Occipital lobe (tissue), 2 donors: ENCODE results near the gene SLCO4C1. TPM values are rescaled to one million over a fixed set of nuclear protein-coding genes. Genes with fewer than 3 reads are reported as not detected.
"Not testable (repeated sequence)": the region's sequence is repeated elsewhere in the genome, so short reads cannot be mapped to it uniquely, and the experiment has no call there.

Source experiments
- DNase-seq: peaks from one replicate; lab custom pipeline; 2025; lab: John Stamatoyannopoulos, UW
- total RNA-seq: library from RNA; depleted of rRNA; stranded (reverse); fragments of >200 nt; gene quantifications from one replicate; pipeline ENCODE4 v1.2.3, GENCODE V29; 2014

Gene SLCO4C1, protein sequence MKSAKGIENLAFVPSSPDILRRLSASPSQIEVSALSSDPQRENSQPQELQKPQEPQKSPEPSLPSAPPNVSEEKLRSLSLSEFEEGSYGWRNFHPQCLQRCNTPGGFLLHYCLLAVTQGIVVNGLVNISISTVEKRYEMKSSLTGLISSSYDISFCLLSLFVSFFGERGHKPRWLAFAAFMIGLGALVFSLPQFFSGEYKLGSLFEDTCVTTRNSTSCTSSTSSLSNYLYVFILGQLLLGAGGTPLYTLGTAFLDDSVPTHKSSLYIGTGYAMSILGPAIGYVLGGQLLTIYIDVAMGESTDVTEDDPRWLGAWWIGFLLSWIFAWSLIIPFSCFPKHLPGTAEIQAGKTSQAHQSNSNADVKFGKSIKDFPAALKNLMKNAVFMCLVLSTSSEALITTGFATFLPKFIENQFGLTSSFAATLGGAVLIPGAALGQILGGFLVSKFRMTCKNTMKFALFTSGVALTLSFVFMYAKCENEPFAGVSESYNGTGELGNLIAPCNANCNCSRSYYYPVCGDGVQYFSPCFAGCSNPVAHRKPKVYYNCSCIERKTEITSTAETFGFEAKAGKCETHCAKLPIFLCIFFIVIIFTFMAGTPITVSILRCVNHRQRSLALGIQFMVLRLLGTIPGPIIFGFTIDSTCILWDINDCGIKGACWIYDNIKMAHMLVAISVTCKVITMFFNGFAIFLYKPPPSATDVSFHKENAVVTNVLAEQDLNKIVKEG
- 0.47 TPM for total RNA-seq

DNA sequence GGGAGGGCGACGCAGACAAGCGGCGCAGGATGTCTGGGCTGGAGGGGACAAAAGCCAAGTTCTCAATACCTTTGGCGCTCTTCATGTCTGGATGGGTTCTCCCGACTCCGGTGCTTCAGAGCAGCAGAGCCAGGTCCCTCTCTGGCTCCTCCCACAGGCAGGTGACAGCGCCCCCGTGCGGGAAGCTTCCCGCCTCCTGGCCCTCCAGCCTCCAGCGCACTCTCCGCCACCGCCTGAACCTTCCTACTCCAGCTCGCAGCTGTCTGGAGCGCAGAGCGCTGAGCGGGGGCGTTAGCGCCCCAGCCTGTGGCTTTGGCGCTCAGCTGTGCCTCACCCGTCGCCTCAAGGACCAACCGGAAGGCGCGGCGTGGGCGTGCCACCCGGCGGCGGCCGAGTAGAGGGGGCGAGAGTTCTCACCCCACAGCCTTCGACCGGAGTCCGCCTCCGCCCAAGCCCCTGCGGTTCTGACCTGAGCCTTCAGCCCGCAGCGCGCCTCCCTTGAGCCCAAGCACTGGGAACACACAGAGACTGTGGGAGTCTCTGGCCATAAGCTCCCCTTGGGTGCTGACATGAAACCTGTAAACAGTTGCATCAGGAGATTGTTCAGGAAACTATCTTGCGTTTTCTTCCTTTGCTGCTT, at the start of gene SLCO4C1:
SLCO4C1 (minus strand) TSS at position 107 of the 640 bp plus-strand sequence; CDS start at position 85, 22 bp downstream.
- peak; percentile 71 for DNase-seq

DNA sequence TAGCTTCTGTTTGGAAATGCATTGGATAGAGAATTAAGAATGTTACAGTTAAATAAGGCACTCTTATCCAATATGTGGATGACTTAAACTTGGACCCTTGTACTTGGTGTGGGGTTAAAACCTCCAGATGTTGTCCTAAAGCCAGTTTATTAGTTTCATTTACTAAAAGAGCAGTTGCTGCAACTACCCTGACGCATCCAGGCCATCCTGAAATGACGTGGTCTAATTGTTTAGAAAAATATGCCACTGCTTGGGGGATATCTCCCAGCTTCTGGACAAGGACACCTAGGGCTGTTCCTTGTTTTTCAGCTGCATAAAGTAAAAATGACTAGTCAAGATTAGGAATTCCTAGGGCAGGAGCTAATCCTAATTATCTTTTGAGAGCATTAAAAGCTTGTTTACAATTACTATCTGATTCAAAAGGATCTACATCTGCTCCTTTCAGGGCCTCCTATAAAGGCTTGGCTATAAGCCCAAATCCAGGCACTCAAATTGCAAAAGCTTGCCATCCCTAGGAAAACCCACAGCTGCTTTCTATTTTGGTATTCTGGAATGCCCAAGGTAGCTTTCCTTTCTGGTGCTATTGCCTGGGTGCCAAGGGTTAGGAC, 45.7 kb upstream of the SLCO4C1 start:
- no peak for DNase-seq

DNA sequence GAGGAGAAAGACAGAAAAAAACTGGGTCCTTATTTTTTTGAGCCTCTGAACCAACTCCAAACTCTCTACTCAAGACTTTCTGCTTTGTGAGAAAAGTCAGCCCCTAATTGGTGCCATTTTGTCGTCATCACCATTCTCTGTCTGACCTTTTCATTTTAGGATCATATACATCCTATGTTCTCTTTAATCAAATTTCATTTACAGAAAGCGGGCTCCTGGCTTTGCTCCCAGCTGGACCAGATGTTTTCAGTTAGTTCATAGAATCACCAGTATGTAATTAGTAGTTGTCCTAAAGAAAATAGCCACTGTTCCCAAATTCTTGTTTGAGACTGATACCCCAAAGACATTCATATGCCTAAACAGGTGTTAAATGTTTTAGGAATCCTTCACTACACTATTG, 28.6 kb upstream of the SLCO4C1 start:
- DNase-seq: no peak

DNA sequence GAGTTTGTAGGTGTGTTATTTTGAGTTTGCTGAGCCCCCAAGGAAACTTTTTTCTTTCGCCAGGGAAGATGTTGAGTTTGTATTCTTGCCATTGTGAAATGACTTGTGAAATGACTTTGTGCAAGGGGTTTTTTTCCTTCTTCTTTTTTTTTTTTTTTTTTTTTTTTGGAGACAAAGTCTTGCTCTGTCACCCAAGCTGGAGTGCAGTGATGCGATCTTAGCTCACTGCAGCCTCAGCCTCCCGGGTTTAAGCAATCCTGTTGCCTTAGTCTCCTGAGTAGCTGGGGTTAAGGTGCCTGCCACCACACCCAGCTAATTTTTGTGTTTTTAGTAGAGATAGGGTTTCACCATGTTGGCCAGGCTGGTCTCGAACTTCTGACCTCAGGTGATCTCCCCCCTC, 22.7 kb upstream of the SLCO4C1 start:
- DNase-seq: not testable (repeated sequence)

DNA sequence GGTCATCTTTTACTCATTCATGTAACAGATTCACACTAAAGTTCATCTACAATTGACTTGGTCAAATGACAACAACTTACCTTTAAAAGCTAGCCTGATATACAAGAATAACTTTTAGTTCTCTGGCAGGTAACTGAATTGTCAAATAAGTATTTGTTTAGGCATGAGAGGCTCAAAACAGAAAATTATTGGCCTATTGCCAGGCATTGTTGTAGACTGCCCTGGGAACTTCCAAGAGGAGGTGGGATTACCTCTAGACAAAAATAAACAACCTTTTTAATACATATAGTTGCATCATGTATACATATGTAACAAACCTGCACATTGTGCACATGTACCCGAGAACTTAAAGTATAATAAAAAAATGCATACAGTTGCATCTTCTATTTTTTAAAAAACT, 18.2 kb upstream of the SLCO4C1 start:
- no peak for DNase-seq

DNA sequence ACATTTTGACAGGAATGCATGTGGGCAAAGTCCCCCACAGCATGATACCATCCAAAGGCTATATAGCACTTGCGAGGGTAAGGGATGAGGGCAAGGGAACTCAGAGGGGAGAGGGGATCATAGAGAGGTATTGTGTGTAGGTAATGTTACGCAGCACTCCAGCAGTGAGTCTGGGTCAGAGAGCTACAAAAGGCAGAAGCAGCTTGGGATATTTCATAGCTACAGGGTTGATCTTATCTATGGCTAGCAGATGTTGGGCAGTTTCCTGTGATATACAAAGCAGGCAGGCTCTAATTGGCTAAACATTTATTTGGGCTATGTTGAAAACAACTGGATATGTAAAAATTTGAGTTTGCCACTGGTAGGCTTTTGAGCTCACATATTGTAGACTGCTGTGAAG, 17.8 kb upstream of the SLCO4C1 start:
- no peak for DNase-seq

DNA sequence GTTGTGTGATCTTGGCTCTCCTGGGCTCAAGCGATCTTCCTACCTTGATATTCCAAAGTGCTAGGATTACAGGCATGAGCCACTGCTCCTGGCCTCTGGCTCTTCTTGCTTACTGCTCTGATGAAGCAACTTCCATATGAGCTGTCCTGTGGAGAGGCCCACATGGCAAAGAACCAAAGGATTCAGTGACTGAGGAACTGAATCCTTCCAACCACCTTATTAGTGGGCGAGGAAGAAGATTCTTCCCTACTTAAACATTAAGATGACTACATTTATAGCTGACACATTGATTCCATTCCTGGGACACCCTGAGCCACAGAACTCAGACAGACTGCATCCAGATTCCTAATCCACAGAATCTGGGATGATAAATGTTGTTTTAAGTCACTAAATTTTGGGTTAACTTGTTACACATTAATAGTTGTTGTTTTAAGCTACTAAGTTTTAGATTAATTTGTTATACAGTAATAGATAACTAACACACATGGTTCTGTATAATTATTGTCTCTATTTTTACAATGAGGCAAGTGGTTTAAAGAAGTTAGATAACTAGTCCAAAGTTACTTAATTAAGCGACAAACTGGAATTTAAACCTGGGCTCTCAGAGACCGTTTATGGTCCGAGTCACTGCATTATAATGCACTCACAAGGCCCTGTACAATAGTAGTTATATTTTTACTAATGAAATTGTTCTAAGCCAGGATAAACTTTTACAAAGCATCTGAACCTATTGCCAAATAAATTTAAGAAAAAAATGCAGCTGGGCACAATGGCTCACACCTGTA, 16.7 kb upstream of the SLCO4C1 start:
- no peak for DNase-seq

DNA sequence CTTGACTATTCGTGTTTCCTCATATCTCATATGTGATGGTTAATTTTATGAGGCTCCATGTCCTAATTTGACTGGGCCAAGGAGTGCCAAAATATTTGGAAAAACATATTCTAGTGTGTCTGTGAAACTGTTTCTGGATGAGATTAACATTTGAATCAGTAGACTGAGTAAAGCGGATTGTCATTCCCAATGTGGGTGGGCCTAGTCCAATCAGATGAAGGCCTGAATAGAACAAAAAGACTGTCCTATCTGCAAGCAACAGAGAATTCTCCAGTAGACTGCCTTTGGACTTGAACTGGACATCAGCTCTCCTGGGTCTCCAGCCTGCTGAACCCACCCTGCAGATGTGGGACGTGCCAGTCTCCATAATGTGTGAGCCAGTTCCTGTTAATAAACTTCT, 13.5 kb upstream of the SLCO4C1 start:
- DNase-seq: no peak

DNA sequence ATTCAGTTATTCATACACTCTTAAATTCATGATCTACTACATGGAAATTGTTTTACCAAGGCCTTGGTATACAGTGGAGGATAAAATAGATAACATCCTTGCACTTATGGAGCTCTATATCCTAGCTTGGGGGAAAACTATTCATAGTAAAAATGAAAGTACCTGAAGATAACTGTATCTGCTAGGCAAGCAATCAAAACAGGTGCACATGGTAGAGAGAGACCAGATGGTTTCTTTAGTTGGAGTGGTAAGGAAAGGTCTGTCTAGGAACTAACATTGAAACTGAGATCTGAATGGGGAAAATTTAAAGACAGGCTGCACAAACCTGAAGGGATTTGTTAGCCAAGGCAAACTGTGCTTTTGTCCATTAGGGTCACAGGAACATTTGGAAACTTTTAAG, 11.1 kb upstream of the SLCO4C1 start:
- no peak for DNase-seq

DNA sequence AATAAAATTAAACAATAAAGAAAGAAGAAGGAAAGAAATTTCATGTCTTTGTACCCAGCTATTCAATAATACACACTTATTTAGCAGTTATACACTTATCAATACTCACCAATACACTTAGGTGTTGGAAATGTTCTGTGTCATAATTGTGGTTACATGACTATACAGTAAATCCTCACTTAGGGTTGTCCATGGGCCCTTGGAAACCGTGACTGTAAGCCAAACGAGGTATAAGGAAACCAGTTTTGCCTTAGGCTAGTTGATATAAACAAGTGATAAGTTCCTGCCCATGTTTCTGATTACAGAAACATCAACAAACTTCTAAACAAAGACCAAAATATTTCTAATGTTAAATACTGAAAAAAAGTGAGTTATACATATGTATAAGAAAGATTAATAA, 10.0 kb upstream of the SLCO4C1 start:
- no peak for DNase-seq

DNA sequence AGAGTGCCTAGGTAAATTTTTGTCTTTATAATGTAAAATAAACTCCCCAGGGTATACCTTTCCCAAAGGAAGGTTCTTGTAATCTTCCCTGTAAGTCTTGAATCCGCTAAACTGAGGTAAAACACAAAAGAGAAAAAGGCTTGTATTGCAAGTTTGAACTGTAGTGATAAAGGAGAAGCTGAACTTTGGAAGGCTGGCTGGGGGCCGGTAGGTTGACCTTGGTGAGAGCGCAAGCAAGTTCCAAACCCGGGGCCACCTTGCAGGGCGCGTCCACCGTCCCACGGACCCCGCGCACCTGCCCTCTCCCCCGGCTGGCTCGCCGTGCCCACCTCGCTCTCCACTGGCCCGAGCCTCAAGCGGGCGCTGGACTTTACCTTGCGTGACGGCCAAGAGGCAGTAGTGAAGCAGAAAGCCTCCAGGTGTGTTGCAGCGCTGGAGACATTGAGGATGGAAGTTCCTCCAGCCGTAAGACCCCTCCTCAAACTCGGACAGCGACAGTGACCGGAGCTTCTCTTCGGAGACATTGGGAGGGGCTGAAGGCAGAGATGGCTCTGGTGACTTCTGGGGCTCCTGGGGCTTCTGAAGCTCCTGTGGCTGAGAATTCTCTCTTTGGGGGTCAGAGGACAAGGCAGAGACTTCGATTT, 428 bp downstream of the SLCO4C1 start:
- no peak for DNase-seq

DNA sequence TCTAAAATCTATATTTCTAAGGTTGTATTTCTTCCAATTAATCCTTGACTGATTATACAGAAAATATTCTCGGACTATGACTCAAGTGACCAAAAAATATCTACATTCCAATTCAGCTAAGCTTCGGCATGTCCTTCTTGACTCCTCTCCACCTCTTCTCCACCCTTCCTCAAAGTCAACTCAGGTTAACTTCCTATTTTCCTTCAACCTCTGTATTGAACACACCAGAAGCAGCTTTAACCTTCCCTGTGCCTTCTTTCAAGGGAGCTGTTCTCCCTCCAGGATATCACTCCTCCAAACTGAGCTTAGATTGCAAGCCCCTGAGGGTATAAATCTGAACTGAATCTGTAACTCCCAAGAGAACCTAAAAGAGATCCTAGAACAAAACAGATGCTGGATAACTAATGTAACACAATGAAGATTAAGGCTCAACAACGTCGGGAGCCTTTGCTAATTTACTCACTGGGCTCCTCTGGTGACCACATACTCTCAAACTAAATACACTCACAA, 1.1 kb downstream of the SLCO4C1 start:
- no peak for DNase-seq

DNA sequence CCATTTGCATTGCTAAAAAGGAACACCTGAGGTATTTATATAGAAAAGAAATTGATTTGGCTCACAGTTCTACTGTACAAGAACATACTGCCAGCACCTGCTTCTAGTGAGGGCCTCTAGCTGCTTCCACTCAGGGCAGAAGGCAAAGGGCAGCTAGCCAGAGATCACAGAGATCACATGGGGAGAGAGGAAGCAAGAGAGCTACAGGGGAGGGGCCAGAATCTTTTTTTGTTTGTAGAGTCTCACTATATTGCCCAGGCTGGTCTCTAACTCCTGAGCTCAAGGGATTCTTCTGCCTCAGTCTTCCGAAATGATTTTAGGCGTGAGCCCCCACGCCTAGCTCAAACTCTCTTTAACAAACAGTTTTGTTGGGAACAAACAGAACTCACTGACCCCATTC, 6.1 kb downstream of the SLCO4C1 start:
- no peak for DNase-seq

DNA sequence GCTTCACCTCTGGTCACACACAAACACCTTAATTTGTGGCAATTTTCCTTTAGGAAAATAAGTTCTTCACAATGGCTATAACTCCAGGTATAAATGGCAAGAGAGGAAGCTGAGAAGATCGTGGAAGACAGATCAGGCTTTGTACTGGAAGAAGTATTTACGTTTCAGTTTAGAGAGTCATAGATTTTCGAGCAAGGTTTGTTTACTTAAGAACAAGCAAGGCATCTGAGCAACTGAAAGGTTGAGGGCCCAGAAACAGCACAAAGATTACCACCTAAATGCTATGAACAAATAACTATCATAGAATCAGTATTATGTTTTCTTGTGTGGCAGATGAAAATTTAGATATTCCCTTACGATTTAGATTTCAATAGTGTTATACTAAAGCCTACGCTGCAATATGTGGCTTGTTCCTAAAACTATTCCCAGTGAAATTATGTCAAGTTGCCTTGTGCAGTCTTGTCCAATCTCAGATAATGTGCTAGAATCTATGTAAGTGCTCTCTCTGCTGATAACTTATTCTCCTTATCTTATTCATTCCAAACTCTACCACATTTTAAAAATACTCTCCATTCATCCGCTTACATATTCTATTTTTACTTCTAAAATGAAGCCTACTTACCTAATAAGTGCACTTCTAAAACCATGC, 6.7 kb downstream of the SLCO4C1 start:
- DNase-seq: no peak

DNA sequence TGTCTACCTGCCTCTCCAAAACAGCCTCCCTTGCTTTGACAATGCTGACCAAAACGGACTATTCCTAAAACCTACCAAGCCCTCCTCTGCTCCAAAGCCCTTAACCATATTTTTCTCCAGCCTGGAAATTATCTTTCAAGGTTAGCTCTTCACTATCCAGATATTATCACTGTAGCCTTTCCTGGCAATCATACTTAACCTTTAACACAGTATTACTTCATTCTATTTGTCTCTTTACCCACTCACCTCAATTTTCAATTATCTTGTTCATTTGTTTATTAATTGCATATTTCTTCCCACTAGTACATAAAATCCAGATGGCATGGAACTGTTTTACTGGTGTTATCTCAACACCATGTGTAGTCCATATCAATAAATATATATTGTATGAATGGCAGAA, 7.5 kb downstream of the SLCO4C1 start:
- DNase-seq: no peak

DNA sequence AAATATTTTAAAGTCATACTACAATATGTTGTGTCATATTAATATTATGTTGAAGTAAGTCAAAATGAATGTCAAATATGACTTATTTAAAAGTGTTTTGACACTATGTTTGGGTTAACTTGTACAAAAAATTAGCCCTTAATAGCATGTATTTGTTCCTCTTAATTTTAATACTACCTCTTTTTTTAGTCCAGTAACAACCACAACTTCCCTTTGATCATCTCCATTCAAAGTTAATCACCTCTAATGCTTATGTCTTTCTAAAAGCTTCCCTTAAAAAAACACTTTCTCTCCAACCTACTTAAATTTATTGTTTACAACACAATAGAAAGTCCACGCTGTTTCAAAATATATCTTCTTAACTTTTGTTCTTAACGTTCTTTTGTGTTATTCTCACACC, 9.6 kb downstream of the SLCO4C1 start:
- no peak for DNase-seq

DNA sequence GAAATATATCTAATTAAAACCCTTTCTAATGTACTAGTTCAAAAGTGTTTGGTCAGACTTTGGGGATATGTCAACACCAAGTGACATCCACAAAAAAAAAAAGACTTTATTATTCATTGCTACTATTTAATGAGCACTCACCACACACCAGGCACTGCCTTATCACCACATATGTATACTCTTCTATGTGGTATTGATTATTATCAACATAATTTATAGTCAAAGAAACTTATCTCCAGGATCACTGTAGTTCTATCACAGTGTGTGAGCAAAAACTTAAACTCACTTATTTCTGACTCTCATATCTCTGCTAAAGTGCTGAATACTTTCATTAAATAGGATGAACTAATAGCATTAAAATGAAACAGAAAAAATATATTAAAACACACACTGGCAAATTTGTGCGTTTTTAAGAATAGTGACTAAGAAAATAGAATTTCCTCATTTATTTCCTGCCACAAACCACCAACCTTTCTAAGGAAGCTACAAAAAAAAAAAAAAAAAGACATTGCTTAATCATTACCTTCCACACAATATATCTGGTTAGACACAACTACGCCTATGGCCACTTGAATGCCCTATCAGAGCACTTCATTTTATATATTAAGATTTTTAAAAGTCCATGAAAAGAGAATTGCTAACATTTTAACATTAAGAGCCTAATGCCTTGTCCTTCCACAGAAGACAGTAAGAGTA, 12.8 kb downstream of the SLCO4C1 start:
- DNase-seq: no peak

DNA sequence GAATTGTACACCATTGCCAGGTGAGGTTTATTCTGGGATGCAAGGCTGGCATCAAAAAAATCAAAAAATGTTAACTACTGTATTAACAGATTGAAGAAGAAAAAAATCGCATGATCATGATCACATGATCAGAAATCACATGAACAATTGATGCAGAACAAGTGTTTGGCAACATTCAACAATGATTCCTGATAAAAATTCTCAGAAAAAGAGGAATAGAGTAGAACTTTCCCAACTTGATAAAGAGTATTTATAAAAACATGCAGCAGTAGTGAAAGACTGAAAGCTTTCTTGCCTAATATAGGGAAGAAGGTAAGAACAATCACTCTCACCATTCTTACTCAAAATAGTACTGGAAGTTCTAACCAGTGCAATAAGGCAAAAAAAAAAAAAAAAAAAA, 16.4 kb downstream of the SLCO4C1 start:
- DNase-seq: no peak

DNA sequence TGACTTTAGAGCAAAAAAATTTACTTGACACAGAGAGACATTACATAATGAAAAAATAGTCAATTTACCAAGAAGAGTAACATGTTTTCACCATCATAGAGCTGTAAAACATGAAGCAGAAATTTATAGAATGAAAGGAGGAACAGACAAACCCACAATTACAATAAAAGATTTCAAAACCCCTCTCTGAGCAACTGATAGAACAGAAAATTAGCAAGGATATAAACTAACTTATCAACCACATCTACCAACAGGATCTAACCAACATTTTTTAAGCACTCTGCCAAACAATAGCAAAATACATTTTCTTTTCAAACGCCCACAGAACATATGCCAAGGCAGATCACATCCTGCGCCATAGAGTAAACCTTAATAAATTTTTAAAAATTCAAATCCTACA, 17.9 kb downstream of the SLCO4C1 start:
- DNase-seq: no peak
